HepG2 (cell line): Measurements from ENCODE around the gene RBMS2. TPM values are rescaled to one million over a fixed set of nuclear protein-coding genes. Genes with fewer than 3 reads are reported as not detected.
A peak's percentile ranks its signal among the peaks of the same experiment; 100 is the strongest.

Experiments used
- HIVEP1 ChIP-seq: sonication (generic); formaldehyde crosslinking; IDR thresholded peaks from 2 replicates; pipeline ENCODE4 v1.4.0; 2020; ENCODE audit warnings: mild to moderate bottlenecking, missing genetic modification reagents
- HMG20A ChIP-seq: IDR thresholded peaks from 2 replicates; pipeline ENCODE4 v1.6.1; 2016; ENCODE audit warnings: borderline replicate concordance
- HNRNPK ChIP-seq: fragments of 200-400 bp; formaldehyde crosslinking; IDR thresholded peaks from 2 replicates; pipeline ENCODE4 v1.6.1; 2018; ENCODE audit warnings: low read length, low read depth, moderate library complexity, mild to moderate bottlenecking; ENCODE audit not compliant: poor library complexity, severe bottlenecking
- KAT8 ChIP-seq: IDR thresholded peaks from 2 replicates; pipeline ENCODE4 v1.6.1; 2016; ENCODE audit warnings: missing genetic modification reagents, missing compliant biosample characterization
- KLF11 ChIP-seq: IDR thresholded peaks from 2 replicates; pipeline ENCODE4 v1.6.1; 2016; ENCODE audit warnings: missing compliant biosample characterization
- MAZ ChIP-seq, 2 experiments: sonication (generic) in 1 of 2; formaldehyde crosslinking in 1 of 2; IDR thresholded peaks; 2 replicates each; pipeline versions ENCODE4 v1.5.0 to v1.6.1; 2012 to 2020; ENCODE audit warnings: low read depth in 2 of 2, mild to moderate bottlenecking in 2 of 2, borderline replicate concordance in 1 of 2, improper control_type of control experiment in 1 of 2, low read length in 1 of 2, missing genetic modification reagents in 1 of 2, moderate library complexity in 1 of 2
- MLX ChIP-seq: IDR thresholded peaks from 2 replicates; pipeline ENCODE4 v1.6.1; 2016
- NFKB2 ChIP-seq: sonication (generic); formaldehyde crosslinking; IDR thresholded peaks from 2 replicates; pipeline ENCODE4 v1.4.0; 2020; ENCODE audit warnings: missing genetic modification reagents, borderline replicate concordance
- PHF21A ChIP-seq: sonication (generic); formaldehyde crosslinking; IDR thresholded peaks from 2 replicates; pipeline ENCODE4 v1.5.0; 2020; ENCODE audit warnings: mild to moderate bottlenecking, missing genetic modification reagents
- REXO4 ChIP-seq: sonication (generic); formaldehyde crosslinking; IDR thresholded peaks from 2 replicates; pipeline ENCODE4 v1.8.0; 2022; ENCODE audit warnings: missing genetic modification reagents, mild to moderate bottlenecking, borderline replicate concordance
- SPEN ChIP-seq: sonication (generic); formaldehyde crosslinking; IDR thresholded peaks from 2 replicates; pipeline ENCODE4 v1.5.1; 2020; ENCODE audit warnings: low read depth, mild to moderate bottlenecking, missing genetic modification reagents
- TEAD3 ChIP-seq: optimal IDR thresholded peaks from 2 replicates; pipeline ENCODE3; 2016; ENCODE audit warnings: borderline replicate concordance
- YY1 ChIP-seq: IDR thresholded peaks from 2 replicates; pipeline ENCODE4 v1.6.1; 2011; ENCODE audit warnings: low read length, low read depth, moderate library complexity, mild to moderate bottlenecking; ENCODE audit not compliant: insufficient read depth, insufficient replicate concordance
- ZBTB25 ChIP-seq: IDR thresholded peaks from 2 replicates; pipeline ENCODE4 v1.6.1; 2018; ENCODE audit warnings: missing genetic modification reagents
- ZBTB7B ChIP-seq: sonication (generic); formaldehyde crosslinking; IDR thresholded peaks from 2 replicates; pipeline ENCODE4 v1.4.0; 2020; ENCODE audit warnings: missing genetic modification reagents
- ZNF512 ChIP-seq: sonication (generic); formaldehyde crosslinking; IDR thresholded peaks from 2 replicates; pipeline ENCODE4 v1.4.0; 2020; ENCODE audit warnings: mild to moderate bottlenecking, missing genetic modification reagents
- ZNF546 ChIP-seq: sonication (generic); formaldehyde crosslinking; conservative IDR thresholded peaks from 2 replicates; pipeline ENCODE4 v1.8.1; 2023; ENCODE audit warnings: mild to moderate bottlenecking, missing genetic modification reagents
- ZNF614 ChIP-seq: IDR thresholded peaks from 2 replicates; pipeline ENCODE4 v1.6.1; 2018; ENCODE audit warnings: missing biosample characterization, missing genetic modification reagents, inconsistent platforms, borderline replicate concordance
- ZNF687 ChIP-seq: sonication (generic); formaldehyde crosslinking; IDR thresholded peaks from 2 replicates; pipeline ENCODE4 v1.5.1; 2020; ENCODE audit warnings: mild to moderate bottlenecking, missing genetic modification reagents, moderate library complexity
- ZSCAN21 ChIP-seq: sonication (generic); formaldehyde crosslinking; IDR thresholded peaks from 2 replicates; pipeline ENCODE4 v1.8.0; 2022; ENCODE audit warnings: mild to moderate bottlenecking, missing genetic modification reagents, moderate library complexity, borderline replicate concordance
- ZSCAN25 ChIP-seq: sonication (generic); formaldehyde crosslinking; IDR thresholded peaks from 2 replicates; pipeline ENCODE4 v1.8.0; 2022; ENCODE audit warnings: mild to moderate bottlenecking, missing genetic modification reagents
- polyA plus RNA-seq, 8 experiments: library from polyadenylated mRNA; depleted of rRNA in 3 of 8; stranded (reverse) in 7 of 8; unstranded in 1 of 8; fragments of >200 nt; fragmentation: Illumina TruSeq in 4 of 8; extraction: Trizol in 4 of 8; gene quantifications; 2 replicates each; pipeline versions ENCODE4 v1.2.1 to v1.2.3, GENCODE V29; 2011 to 2016; ENCODE audit warnings: low read depth in 4 of 8, missing spikeins in 1 of 8, mixed read lengths in 1 of 8; ENCODE audit not compliant: insufficient read depth in 1 of 8
- total RNA-seq, 5 experiments: library from RNA; depleted of rRNA; stranded (reverse); fragments of >200 nt; fragmentation: Illumina TruSeq; extraction: Trizol; gene quantifications; 2 replicates each; pipeline ENCODE4 v1.2.3, GENCODE V29; 2016; ENCODE audit warnings: low read depth in 1 of 5

RBMS2 gene
- total and polyA plus RNA-seq, 2 of the 13 experiments (the other 11 are each of a cell fraction or from before 2014, with no cell fraction given): 0.53 to 7.4 TPM

GRCh38 chr12:56635806-56636674 lies 114.4 kb downstream of the RBMS2 start (continued):
- TF ChIP-seq YY1 (no peak), HIVEP1 (peak; percentile 48; the same call in 1 of the 2 replicates), PHF21A (CRISPR knock-in tag) (peak; percentile 7; the same call in 1 of the 2 replicates), KLF11 (CRISPR knock-in tag) (0 out of 2 replicates have a peak, but pooled peaks have one; percentile 1), KAT8 (CRISPR knock-in tag) (peak; percentile 32; the same call in 1 of the 2 replicates), ZNF687 (CRISPR knock-in tag) (peak; percentile 37), SPEN (CRISPR knock-in tag) (peak; percentile 3; the same call in 1 of the 2 replicates), REXO4 (CRISPR knock-in tag) (no peak), ZNF614 (no peak), TEAD3 (no peak), ZSCAN25 (CRISPR knock-in tag) (peak; percentile 76; the same call in 1 of the 2 replicates), HNRNPK (peak; percentile 32), MAZ (IDR thresholded peaks at IDR 0.05; ENCODE audit: borderline replicate concordance, low read depth, low read length) (peak; percentile 49), MAZ (CRISPR knock-in tag; IDR thresholded peaks at IDR 0.05; ENCODE audit: low read depth) (peak; percentile 40; the same call in 1 of the 2 replicates), ZBTB7B (CRISPR knock-in tag) (no peak; the same call in 1 of the 2 replicates), ZSCAN21 (CRISPR knock-in tag) (peak; percentile 62; the same call in 1 of the 2 replicates), NFKB2 (CRISPR knock-in tag) (no peak), ZNF512 (CRISPR knock-in tag) (no peak), MLX (CRISPR knock-in tag) (no peak), ZNF546 (0 out of 2 replicates have a peak, but pooled peaks have one; percentile 53), HMG20A (CRISPR knock-in tag) (no peak), ZBTB25 (no peak)
